ENCODE measurements around the gene CSMD2.

- TF ChIP-seq, protein P1, sequence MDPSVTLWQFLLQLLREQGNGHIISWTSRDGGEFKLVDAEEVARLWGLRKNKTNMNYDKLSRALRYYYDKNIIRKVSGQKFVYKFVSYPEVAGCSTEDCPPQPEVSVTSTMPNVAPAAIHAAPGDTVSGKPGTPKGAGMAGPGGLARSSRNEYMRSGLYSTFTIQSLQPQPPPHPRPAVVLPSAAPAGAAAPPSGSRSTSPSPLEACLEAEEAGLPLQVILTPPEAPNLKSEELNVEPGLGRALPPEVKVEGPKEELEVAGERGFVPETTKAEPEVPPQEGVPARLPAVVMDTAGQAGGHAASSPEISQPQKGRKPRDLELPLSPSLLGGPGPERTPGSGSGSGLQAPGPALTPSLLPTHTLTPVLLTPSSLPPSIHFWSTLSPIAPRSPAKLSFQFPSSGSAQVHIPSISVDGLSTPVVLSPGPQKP (IDR thresholded peaks at IDR 0.05; ENCODE audit: borderline replicate concordance, low read depth, low read length): no peak
- TF ChIP-seq RAD21 (IDR thresholded peaks at IDR 0.05; ENCODE audit: low read length) (no peak), CTCF (conservative IDR thresholded peaks at IDR 0.05; ENCODE audit: low read depth, low read length) (no peak), RFX5 (IDR thresholded peaks at IDR 0.05; ENCODE audit: low read depth, low read length) (no peak), POLR2A (IDR thresholded peaks at IDR 0.05; ENCODE audit: low read depth, low read length) (no peak)
Observed at GRCh38 chr1:33524586-33524985, 640.4 kb downstream of the CSMD2 start.
